Fibroblast of villous mesenchyme (primary cell): ENCODE measurements around the gene NTM. TPM values are rescaled to one million over a fixed set of nuclear protein-coding genes. Genes with fewer than 3 reads are reported as not detected.

Experiments used
- DNase-seq: peaks from one replicate; pipeline ENCODE4 v3.0.0-alpha.2; 2010; ENCODE audit warnings: low read depth
- H3K4me3 ChIP-seq: 2 replicates; pipeline ENCODE4 v1.5.1; 2011; ENCODE audit warnings: low read depth, mild to moderate bottlenecking, low read length
- total RNA-seq: library from RNA; depleted of rRNA; stranded (reverse); fragments of >200 nt; gene quantifications from 2 replicates; pipeline ENCODE4 v1.2.3, GENCODE V29; 2012
- TF ChIP-seq, protein P1 (sequence below): IDR thresholded peaks from 2 replicates; pipeline ENCODE4 v1.5.1; 2012; ENCODE audit warnings: low read depth, mild to moderate bottlenecking, low read length; ENCODE audit not compliant: insufficient read depth

NTM gene
- total RNA-seq, 1 donor = 7.3 TPM

DNA sequence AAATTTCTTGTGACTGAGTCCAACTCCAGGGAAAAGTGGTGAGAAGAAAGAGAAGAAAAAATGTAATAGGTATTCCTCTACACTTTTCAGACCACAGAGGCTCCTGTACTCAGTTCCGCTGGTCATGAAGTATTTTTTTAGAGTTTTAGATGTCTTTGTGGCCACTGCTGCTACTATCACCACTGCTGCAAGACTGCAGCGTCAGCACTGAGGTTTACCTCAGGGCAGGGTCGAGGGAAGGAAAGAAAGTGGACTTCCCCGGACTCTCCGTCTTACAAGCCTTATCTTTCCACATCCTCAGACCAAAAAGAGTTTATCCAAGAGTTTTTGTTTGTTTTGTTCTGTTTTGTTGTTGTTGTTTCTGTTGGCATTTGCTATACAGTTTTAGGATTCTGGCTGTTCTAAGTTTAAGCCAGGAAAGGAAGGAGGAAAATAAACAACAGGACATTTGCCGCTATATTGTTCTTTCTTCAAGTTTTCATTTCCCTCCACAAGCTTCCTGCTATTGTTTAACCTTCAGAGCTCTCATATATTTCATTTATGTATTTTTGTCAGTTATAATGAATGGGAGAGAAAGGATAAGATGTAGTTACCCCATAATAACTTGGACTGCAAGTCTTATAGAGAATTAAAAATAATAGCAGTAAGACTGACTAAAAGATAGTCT lies 919.3 kb downstream of the NTM start:
- DNase-seq = no peak
- TF ChIP-seq, protein P1, sequence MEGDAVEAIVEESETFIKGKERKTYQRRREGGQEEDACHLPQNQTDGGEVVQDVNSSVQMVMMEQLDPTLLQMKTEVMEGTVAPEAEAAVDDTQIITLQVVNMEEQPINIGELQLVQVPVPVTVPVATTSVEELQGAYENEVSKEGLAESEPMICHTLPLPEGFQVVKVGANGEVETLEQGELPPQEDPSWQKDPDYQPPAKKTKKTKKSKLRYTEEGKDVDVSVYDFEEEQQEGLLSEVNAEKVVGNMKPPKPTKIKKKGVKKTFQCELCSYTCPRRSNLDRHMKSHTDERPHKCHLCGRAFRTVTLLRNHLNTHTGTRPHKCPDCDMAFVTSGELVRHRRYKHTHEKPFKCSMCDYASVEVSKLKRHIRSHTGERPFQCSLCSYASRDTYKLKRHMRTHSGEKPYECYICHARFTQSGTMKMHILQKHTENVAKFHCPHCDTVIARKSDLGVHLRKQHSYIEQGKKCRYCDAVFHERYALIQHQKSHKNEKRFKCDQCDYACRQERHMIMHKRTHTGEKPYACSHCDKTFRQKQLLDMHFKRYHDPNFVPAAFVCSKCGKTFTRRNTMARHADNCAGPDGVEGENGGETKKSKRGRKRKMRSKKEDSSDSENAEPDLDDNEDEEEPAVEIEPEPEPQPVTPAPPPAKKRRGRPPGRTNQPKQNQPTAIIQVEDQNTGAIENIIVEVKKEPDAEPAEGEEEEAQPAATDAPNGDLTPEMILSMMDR = no peak
- no peak overlapping the region for H3K4me3 ChIP-seq

DNA sequence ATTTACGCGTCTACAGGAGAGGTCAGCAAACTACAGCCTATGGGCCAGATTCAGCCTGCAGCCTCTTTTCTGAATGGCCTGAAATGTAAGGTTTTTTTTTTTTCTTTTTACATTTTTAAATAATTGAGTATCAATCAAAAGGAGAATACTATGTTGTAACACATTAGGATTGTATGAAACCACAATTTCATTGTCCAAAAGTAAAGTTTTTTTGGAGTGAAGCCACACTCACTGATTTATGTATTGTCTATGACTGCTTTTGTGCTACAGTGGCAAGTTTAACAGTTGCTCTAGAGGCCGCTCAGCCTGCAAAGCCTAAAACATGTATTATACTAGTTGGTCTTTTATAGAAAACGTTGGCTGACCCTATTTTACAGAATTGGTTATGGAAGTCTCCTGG lies 923.2 kb downstream of the NTM start:
- H3K4me3 ChIP-seq = no peak overlapping the region
- TF ChIP-seq, protein P1 = no peak
- no peak for DNase-seq

DNA sequence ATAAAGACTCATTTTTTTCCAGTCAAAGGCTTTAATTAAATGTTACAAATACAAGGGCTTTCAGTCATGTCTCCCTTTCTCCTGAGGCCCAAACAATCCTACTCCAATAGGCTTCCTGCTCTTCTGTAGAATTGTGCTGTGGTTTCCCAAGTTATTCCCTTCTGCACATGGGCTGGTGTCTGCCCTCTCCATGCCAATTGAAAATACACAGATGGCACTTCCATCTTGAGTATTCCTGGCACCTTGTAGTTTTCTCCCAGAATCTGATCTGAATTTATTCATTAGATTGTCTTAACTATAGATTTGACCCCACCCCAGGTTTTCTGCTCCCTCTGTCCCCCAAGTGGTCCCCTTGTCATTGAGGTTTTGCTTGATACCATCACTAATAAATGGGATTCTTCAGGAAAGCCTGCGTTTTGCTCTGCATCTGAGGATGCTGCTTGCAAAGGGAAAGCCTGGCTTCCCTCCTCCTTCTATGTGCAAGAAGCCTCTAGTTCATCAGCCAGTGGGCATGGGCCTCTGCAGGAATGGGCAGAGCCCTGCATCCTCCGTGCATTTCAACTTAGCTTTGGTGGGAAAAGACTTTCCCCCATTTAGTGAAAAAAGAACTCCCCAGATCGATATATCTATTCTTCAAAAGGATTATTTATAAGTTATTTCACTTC lies 926.7 kb downstream of the NTM start:
- no peak overlapping the region for H3K4me3 ChIP-seq
- TF ChIP-seq, protein P1 = no peak
- no peak for DNase-seq

DNA sequence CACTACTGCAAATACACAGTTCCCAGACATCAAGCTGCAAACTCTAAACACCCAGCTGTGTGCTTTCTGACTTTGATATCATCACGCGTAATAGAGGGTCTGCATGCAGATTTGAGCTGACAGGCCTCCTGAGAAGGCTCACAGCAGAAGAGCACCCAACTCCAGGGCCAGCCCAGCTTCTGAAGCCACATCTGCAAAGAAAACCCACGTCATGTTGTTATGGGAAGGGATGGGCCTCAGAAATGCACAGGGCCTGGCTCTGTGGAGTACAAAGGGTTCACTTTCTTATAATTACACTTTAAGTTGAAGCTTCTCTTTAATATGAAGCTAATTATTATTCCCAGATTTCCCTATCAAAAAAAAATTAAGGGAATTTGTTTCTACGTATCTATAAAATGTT lies 927.9 kb downstream of the NTM start:
- no peak overlapping the region for H3K4me3 ChIP-seq
- no peak for DNase-seq
- TF ChIP-seq, protein P1 = no peak

DNA sequence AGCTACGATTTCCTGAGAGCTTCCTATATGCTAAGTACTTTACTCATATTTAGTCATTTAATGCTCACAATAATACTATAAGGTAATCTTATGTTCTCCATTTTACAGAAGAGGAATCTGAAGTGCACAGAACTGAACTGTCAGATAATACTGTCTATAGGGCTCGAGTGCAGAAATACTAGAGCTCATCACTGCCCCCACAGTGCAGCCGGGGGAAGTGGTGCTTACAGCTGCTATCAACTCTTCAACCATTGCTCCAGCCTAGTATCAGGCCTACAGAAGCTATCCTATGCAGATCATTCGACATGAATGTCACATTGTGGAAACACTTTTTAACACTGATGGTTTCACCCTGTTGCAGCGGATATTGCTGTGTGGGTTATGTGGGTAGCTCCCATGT lies 929.9 kb downstream of the NTM start:
- TF ChIP-seq, protein P1 = peak; percentile 7
- no peak overlapping the region for H3K4me3 ChIP-seq
- no peak for DNase-seq

DNA sequence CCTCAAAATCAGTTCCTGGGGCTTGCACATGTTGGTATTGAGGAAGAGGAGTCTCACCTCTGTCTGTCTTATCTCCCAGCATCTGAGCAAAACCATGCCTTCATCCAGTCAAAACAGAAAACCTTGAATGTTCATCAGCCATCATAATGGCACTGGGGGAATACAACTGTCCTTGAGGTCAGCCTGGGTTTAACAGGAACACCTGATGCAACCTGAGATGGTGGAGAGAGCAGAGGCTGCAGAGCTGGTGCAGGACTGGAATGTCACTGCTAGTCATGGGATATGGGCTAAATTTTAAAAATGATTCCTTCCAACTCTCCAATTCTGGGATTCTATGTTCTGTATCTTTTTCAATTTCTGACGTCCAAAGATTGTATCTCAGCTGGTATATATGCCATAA lies 931.0 kb downstream of the NTM start:
- H3K4me3 ChIP-seq = no peak overlapping the region
- TF ChIP-seq, protein P1 = no peak
- DNase-seq = no peak
